Activated CD8-positive, alpha-beta T cell treated with anti-CD3 and anti-CD28 coated beads, Interleukin-2, amount 10 ng/mL, durations not matched to agents 7 days and 5 days (primary cell): ENCODE results near the gene CBR1. TPM values are rescaled to one million over a fixed set of nuclear protein-coding genes. Genes with fewer than 3 reads are reported as not detected.

Experiments
- total RNA-seq, 2 experiments: library from RNA; stranded (reverse); gene quantifications; one replicate each; pipeline ENCODE4 v1.2.3, GENCODE V29; 2021

CBR1 gene
- total RNA-seq, 2 experiments from 2014 or later = 54.1 to 62.3 TPM

Other genes with a start within 250 kb of the CBR1 start
- 10 to 100 TPM; 19.8 to 22.3 TPM for gene SETD4, start 9.5 kb upstream of the CBR1 start, total RNA-seq
- gene CBR3, start 65.1 kb downstream of the CBR1 start, total RNA-seq = 10 to 100 TPM; 29.6 to 32.3 TPM
- gene DOP1B, start 86.8 kb downstream of the CBR1 start, total RNA-seq = 10 to 100 TPM; 30.3 to 30.9 TPM